Stomach (tissue), 9 donors: ENCODE measurements around the gene SLC25A12. TPM values are rescaled to one million over a fixed set of nuclear protein-coding genes. Genes with fewer than 3 reads are reported as not detected.

Experiments
- DNase-seq, 2 donors: peaks; one replicate each; pipeline versions ENCODE4 v3.0.0 to v3.0.0-alpha.2; 2013 to 2019
- H3K27ac ChIP-seq, 5 donors: fragments of 200-600 bp in 4 of 5; sonication (generic) in 4 of 5; one replicate each; pipeline ENCODE4 v1.5.1; 2013 to 2019; ENCODE audit warnings: mild to moderate bottlenecking in 1 of 5, moderate library complexity in 1 of 5
- H3K27me3 ChIP-seq, 3 donors: fragments of 200-600 bp; sonication (generic); one replicate each; pipeline ENCODE4 v1.5.1; 2017 to 2019; ENCODE audit warnings: mixed run types in 1 of 3
- H3K36me3 ChIP-seq, 4 donors: fragments of 200-600 bp; sonication (generic); 1 replicate in 3 of 4; 2 replicates in 1 of 4; pipeline ENCODE4 v1.5.1; 2016 to 2019
- H3K4me1 ChIP-seq, 4 donors: fragments of 200-600 bp; sonication (generic); one replicate each; pipeline ENCODE4 v1.5.1; 2016 to 2019
- H3K4me3 ChIP-seq, 4 donors: fragments of 200-600 bp; sonication (generic) in 3 of 4; one replicate each; pipeline ENCODE4 v1.5.1; 2016 to 2019; ENCODE audit warnings: mild to moderate bottlenecking in 1 of 4
- H3K9me3 ChIP-seq, 4 donors: fragments of 200-600 bp; sonication (generic); one replicate each; pipeline ENCODE4 v1.5.1; 2016 to 2019
- EP300 ChIP-seq: sonication (generic); formaldehyde crosslinking; IDR thresholded peaks from one replicate; pipeline ENCODE4 v1.6.1; 2017; ENCODE audit warnings: antibody characterized with exemption
- POLR2A ChIP-seq, 4 donors: fragments of 450-650 bp; IDR thresholded peaks; one replicate each; pipeline ENCODE4 v1.6.1; 2016; ENCODE audit warnings: antibody characterized with exemption in 4 of 4, control low read depth in 2 of 4, mild to moderate bottlenecking in 1 of 4, moderate library complexity in 1 of 4
- POLR2AphosphoS5 ChIP-seq, 3 donors: sonication (generic); formaldehyde crosslinking; IDR thresholded peaks; one replicate each; pipeline ENCODE4 v1.6.1; 2016; ENCODE audit warnings: antibody characterized with exemption in 3 of 3
- WGBS, 5 donors: extraction: QIAGEN DNeasy Blood & Tissue Kit in 3 of 5; methylation state at CpG; one replicate each; pipeline versions ENCODE4 v1.1.5 to v1.1.7; 2013 to 2018; 5-methylcytosine and 5-hydroxymethylcytosine counted together
- intact Hi-C: fragments of 100-400 bp; cut with DNase I; formaldehyde crosslinking; loops from one replicate; pipeline ENCODE4 v1.15.1; 2023; ENCODE audit warnings: low total_unique reads
- polyA plus RNA-seq, 3 donors: library from polyadenylated mRNA; stranded (reverse); fragments of 200-250 nt; gene quantifications; one replicate each; pipeline ENCODE4 v1.2.3, GENCODE V29; 2013
- total RNA-seq, 5 donors: library from RNA; depleted of rRNA; stranded (reverse); fragments of >200 nt; gene quantifications; one replicate each; pipeline versions ENCODE4 v1.1.0 to v1.2.3, GENCODE V29; 2014 to 2016
- TF ChIP-seq, protein P1 (sequence below), 7 experiments: fragments of 450-650 bp in 4 of 7; fragments of 200-600 bp in 3 of 7; sonication (generic) in 3 of 7; IDR thresholded peaks; one replicate each; pipeline ENCODE4 v1.5.1; 2016 to 2019; ENCODE audit warnings: antibody characterized with exemption in 7 of 7, control low read depth in 2 of 7, mild to moderate bottlenecking in 1 of 7
- donor health status: healthy with polysubstance abuse.
- donor health status: Bipolar disorder and iron deficiency.
- donor health status: healthy.

The SLC25A12 gene
- total and polyA plus RNA-seq, 8 donors = 10.1 to 53.6 (median 20.3) TPM

DNA sequence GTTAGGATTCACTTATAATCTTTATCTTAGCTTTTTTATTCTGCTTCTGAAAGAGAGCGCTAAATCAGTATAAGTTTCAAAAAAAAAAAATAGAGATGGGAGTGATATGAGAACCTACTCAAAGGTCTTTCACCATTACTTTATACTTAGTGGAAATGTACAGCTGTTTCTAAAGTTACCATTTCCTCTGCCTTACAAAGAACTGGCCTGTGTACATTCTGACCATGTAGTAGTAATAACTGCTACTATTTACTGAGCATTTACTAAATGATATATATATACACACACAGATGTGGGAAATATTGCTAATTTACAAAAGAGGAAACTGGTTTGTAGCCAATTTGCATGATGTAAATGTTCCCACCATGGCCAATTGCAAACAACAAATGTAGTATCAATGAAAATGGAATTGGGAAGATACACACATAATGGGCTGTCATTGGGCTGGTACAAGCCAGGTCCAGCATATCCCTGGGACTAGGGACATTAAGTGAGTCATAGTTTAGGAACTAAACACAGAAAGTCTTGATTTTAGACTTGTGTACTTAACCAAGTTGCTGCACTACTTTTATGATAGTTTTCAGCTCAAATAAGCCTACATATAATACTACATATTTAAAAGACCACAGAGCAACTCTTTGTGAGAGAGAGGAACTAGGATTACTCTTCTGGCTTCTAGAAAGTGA lies 139.6 kb downstream of the SLC25A12 start:
- Histone ChIP-seq H3K4me1 (no peaks in the 10 kb centered on the region), H3K36me3 (peaks cover 16 to 79% (median 52%) of the 10 kb centered on the region in 4 donors), H3K27ac (no peak overlapping the region), H3K9me3 (peaks cover 0 to 5% (median 2%) of the 10 kb centered on the region in 4 donors), H3K27me3 (no peaks in the 10 kb centered on the region), H3K4me3 (no peak overlapping the region)
- TF ChIP-seq EP300 (no peak), POLR2AphosphoS5 (IDR thresholded peaks at IDR 0.05) (no peak), POLR2A (IDR thresholded peaks at IDR 0.05) (no peak)
- TF ChIP-seq, protein P1, sequence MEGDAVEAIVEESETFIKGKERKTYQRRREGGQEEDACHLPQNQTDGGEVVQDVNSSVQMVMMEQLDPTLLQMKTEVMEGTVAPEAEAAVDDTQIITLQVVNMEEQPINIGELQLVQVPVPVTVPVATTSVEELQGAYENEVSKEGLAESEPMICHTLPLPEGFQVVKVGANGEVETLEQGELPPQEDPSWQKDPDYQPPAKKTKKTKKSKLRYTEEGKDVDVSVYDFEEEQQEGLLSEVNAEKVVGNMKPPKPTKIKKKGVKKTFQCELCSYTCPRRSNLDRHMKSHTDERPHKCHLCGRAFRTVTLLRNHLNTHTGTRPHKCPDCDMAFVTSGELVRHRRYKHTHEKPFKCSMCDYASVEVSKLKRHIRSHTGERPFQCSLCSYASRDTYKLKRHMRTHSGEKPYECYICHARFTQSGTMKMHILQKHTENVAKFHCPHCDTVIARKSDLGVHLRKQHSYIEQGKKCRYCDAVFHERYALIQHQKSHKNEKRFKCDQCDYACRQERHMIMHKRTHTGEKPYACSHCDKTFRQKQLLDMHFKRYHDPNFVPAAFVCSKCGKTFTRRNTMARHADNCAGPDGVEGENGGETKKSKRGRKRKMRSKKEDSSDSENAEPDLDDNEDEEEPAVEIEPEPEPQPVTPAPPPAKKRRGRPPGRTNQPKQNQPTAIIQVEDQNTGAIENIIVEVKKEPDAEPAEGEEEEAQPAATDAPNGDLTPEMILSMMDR (IDR thresholded peaks at IDR 0.05) = no peak
- DNase-seq = no peak
- 65 to 89% (median 79%) methylated on average over 1 of the region's 1 CpG for WGBS, 5 donors
- intact Hi-C loops = no loop called here

DNA sequence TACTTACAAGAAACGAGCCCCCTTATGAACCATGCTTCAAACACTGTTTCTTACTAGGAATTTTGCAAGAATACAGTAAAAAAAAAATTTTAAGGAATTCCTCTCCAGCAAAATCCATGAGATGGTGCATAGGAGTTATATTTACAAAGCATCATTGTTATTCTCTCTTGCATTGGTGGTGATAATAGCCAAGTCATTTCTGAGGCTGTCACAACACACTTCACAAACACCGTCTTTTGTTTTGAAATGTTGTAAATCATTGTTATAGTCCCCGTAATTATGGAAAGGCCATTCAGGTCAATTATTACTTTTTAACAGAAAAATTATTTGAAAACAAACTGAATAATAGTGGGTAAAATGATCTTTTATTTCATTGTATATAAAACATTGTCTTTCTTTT lies 146.7 kb downstream of the SLC25A12 start:
- intact Hi-C loops = no loop called here
- H3K27me3 ChIP-seq = no peaks in the 10 kb centered on the region
- H3K4me1 ChIP-seq = no peaks in the 10 kb centered on the region
- no peak overlapping the region for H3K27ac ChIP-seq
- 92 to 94% (median 94%) methylated on average over 3 of the region's 3 CpGs for WGBS, 5 donors
- no peaks in the 10 kb centered on the region for H3K9me3 ChIP-seq
- no peak for DNase-seq
- no peak for TF ChIP-seq POLR2A (IDR thresholded peaks at IDR 0.05)
- H3K4me3 ChIP-seq = no peak overlapping the region
- peaks cover 36 to 96% (median 93%) of the 10 kb centered on the region in 4 donors for H3K36me3 ChIP-seq

DNA sequence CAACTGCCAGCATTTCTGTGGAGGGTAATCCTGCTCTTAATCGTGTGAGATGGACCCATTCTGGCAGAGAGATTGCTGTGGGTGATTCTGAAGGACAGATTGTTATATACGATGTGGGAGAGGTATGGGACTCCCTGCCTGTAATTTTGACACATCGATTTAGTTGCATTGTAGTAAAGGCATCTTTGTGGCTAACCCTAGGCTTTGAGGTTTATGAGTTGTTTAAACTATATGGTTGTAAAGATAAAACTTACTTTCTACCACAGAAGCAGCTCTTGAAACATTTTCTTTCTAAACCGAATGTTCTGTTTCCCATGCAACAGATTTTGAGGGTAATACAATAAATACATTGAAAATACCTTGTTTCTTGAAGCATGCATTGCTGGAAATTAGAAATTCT lies 148.2 kb downstream of the SLC25A12 start:
- WGBS, 5 donors = 91 to 95% (median 92%) methylated on average over 4 of the region's 4 CpGs
- H3K27me3 ChIP-seq = no peaks in the 10 kb centered on the region
- peaks cover 31 to 96% (median 93%) of the 10 kb centered on the region in 4 donors for H3K36me3 ChIP-seq
- no peak overlapping the region for H3K27ac ChIP-seq
- H3K9me3 ChIP-seq = no peaks in the 10 kb centered on the region
- TF ChIP-seq, protein P1 (IDR thresholded peaks at IDR 0.05) = no peak
- TF ChIP-seq POLR2A (IDR thresholded peaks at IDR 0.05) (no peak), EP300 (no peak), POLR2AphosphoS5 (IDR thresholded peaks at IDR 0.05) (no peak)
- no peak for DNase-seq
- intact Hi-C loops = no loop called here
- no peak overlapping the region for H3K4me3 ChIP-seq
- H3K4me1 ChIP-seq = no peaks in the 10 kb centered on the region

DNA sequence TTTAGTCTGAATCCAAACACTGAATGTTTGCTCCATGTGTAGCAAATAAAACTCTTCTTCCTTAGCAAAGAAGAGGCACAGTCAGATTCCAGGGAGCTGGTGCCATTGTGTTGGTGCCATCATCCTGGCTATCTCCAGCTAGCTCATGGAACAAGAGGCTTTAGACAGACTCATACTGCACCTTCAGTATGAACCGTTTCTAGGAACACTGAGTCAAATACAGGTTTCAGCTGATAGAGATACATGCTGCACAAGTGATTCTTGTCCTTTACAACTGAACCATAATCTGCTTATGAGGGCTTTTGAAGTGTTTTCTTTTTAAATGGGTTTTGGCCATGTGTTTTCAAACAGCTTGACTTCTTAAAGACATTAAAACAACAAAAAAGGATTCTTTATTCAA lies 148.9 kb downstream of the SLC25A12 start:
- Histone ChIP-seq H3K36me3 (peaks cover 27 to 95% (median 93%) of the 10 kb centered on the region in 4 donors), H3K27ac (no peak overlapping the region), H3K27me3 (no peaks in the 10 kb centered on the region), H3K4me3 (no peak overlapping the region), H3K9me3 (no peaks in the 10 kb centered on the region), H3K4me1 (no peaks in the 10 kb centered on the region)
- 67 to 97% (median 79%) methylated on average over 1 of the region's 1 CpG for WGBS, 5 donors
- TF ChIP-seq, protein P1 (IDR thresholded peaks at IDR 0.05) = no peak
- TF ChIP-seq EP300 = no peak
- TF ChIP-seq POLR2AphosphoS5 (IDR thresholded peaks at IDR 0.05) = no peak
- TF ChIP-seq POLR2A (IDR thresholded peaks at IDR 0.05) = no peak
- intact Hi-C loops = no loop called here
- no peak for DNase-seq

DNA sequence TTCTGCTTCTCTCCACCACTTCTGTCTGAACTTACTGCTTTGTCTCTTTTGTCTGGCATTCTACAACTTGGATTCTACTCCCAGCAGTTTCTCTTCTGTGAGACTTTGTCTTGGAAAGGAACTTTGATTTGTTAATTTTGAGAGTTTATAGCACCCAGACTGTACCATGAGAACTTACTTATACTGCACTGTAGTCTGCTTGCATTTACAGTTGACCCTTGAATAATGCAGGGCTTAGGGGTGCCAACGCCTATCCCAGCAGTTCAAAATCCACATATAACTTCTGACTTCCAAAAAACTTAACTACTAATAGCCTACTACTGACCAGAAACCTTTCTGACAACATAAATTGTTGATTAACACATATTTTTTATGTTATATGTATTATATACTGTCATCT lies 151.3 kb downstream of the SLC25A12 start:
- 77 to 96% (median 90%) methylated on average over 1 of the region's 1 CpG for WGBS, 5 donors
- Histone ChIP-seq H3K9me3 (no peaks in the 10 kb centered on the region), H3K27ac (no peak overlapping the region), H3K4me1 (no peaks in the 10 kb centered on the region), H3K36me3 (peaks cover 24 to 98% (median 91%) of the 10 kb centered on the region in 4 donors), H3K27me3 (no peaks in the 10 kb centered on the region), H3K4me3 (no peak overlapping the region)
- TF ChIP-seq, protein P1 (IDR thresholded peaks at IDR 0.05) = no peak
- TF ChIP-seq POLR2A (IDR thresholded peaks at IDR 0.05) (no peak), POLR2AphosphoS5 (IDR thresholded peaks at IDR 0.05) (no peak), EP300 (no peak)
- intact Hi-C loops = no loop called here
- DNase-seq = no peak
